Ovary (tissue), 3 donors: Measurements from ENCODE around the gene SOST.

ENCODE experiments used
- POLR2A ChIP-seq: fragments of 450-650 bp; IDR thresholded peaks from one replicate; pipeline ENCODE4 v1.6.1; 2017; ENCODE audit warnings: antibody characterized with exemption, mild to moderate bottlenecking, moderate library complexity
- TF ChIP-seq, protein P1 (sequence below), 3 donors: fragments of 450-650 bp in 2 of 3; fragments of 200-600 bp in 1 of 3; IDR thresholded peaks; one replicate each; pipeline versions ENCODE4 v1.5.1 to v1.8.0; 2016 to 2022; ENCODE audit warnings: antibody characterized with exemption in 3 of 3, mild to moderate bottlenecking in 1 of 3
- donor health status: DM: no; HTN: no; CAD: no.

DNA sequence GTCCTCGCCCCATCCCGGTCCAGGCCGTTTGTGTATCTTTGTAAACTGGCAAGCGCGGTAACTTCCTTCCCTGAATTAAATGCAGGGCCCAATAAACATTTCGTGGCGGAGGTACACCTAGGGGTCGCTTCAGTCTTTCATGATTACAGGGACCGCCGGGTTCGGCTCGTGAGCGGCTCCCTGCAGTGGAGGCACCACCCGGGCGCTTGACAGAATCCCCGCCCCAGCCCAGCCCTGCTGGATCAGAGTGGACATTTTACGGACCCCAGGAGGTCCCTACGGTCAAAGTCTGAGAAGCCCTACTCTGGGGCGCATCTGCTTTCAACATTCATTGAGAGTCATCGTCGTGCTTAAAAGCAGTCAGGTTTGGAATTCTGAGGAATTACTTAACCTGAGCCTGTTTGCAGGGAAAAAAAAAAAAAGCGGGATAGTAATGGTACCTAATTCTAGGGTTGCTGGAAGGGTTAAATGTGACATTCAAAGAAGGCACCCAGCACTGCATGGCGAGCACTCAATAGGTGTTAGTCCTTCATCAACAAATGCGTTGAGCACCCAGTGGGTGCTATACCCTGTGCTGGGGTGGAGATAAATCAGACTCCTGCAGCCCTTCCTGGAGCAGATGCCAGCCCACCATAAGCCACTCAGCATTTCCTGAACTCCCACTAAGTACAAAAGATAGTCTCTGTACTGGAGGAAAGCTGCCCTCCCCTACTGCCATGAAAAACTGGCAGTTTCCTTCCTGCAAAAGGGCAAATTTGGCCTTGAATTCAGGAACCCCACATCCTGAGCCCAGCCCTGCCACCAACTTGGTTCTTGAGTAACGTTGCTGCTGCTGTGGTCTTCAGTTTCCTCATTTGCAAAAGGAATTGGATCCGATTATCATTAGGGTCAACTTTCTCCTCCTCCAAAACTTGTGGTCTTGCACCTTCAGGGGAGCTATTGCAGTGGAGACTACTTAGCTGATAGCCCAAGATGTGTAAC lies 20.8 kb upstream of the SOST start:
- TF ChIP-seq, protein P1, sequence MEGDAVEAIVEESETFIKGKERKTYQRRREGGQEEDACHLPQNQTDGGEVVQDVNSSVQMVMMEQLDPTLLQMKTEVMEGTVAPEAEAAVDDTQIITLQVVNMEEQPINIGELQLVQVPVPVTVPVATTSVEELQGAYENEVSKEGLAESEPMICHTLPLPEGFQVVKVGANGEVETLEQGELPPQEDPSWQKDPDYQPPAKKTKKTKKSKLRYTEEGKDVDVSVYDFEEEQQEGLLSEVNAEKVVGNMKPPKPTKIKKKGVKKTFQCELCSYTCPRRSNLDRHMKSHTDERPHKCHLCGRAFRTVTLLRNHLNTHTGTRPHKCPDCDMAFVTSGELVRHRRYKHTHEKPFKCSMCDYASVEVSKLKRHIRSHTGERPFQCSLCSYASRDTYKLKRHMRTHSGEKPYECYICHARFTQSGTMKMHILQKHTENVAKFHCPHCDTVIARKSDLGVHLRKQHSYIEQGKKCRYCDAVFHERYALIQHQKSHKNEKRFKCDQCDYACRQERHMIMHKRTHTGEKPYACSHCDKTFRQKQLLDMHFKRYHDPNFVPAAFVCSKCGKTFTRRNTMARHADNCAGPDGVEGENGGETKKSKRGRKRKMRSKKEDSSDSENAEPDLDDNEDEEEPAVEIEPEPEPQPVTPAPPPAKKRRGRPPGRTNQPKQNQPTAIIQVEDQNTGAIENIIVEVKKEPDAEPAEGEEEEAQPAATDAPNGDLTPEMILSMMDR (IDR thresholded peaks at IDR 0.05): peak in 1 of 3 donors; percentile 18
- no peak for TF ChIP-seq POLR2A
